ENCODE measurements around the gene WDR38.

- no peak for TF ChIP-seq ZNF274 (IDR thresholded peaks at IDR 0.05; ENCODE audit: low read depth, low read length)
- no peak for TF ChIP-seq YY1 (IDR thresholded peaks at IDR 0.05; ENCODE audit: insufficient read depth, insufficient read length)
Observed at GRCh38 chr9:124809211-124809610, 44.0 kb upstream of the WDR38 start.
